HG03558 (cell line): Measurements from ENCODE around the gene OBSCN.

ENCODE experiments used
- ATAC-seq: cut with Tn5 transposase; IDR thresholded peaks from one replicate; pipeline ENCODE4 v1.9.1; 2021; ENCODE audit warnings: moderate number of reproducible peaks; ENCODE audit not compliant: unreplicated experiment; ENCODE audit errors: extremely low read depth

The OBSCN gene

DNA sequence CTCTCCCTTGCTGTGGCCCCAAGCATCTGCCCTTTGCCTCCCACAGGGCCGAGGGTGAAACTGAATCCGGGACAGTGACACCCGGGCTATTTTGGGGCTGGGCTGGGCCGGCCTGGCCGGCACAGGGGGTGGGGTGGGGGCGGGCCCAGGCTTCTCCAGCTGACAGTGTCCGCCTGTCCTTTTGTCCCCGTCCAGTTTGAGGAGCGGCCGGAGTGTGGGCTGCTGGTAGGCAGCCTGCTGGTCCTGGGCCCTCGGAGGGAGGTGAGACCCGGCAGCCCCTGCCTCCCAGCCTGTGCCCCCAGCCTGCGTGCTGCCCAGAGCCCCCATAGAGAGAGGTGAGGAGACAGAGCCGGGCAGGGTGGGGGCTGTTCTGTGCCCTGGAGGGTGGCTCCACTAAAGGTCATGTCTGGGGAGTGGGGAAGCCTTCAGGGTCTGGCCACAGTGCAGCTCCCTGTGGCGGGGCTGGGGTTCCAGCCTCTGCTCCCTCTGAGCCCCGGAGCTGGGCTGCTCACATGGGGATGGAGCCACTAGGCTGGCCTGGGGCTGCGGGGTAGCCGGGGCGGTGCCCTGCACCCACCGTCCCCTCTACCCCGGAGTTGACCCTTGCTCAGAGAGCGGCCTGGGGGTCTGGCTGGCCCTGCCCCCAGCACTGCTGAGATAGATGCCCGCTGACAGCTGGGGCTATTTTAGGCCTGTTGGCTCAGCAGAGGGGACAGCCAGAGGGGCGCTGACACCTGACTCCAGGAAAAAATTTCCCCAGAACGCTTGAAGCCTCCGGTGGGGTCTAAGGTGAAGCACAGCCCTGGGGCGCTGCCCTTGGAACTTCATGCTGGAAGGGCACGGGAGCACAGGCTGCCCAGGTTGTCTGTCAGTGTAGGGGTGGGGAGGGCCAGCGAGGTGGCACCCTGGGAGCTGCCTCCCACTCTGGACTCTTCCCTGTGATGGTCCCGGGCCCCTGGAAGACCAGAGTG, at the start of gene OBSCN:
Gene OBSCN, plus strand, starts transcription at position 194 of the 971 bp plus-strand sequence. CDS start 3,740 bp downstream, outside the sequence.
- ATAC-seq = no peak

- no peak for ATAC-seq
Observed at GRCh38 chr1:228158151-228159007, 49.5 kb upstream of the OBSCN start.

DNA sequence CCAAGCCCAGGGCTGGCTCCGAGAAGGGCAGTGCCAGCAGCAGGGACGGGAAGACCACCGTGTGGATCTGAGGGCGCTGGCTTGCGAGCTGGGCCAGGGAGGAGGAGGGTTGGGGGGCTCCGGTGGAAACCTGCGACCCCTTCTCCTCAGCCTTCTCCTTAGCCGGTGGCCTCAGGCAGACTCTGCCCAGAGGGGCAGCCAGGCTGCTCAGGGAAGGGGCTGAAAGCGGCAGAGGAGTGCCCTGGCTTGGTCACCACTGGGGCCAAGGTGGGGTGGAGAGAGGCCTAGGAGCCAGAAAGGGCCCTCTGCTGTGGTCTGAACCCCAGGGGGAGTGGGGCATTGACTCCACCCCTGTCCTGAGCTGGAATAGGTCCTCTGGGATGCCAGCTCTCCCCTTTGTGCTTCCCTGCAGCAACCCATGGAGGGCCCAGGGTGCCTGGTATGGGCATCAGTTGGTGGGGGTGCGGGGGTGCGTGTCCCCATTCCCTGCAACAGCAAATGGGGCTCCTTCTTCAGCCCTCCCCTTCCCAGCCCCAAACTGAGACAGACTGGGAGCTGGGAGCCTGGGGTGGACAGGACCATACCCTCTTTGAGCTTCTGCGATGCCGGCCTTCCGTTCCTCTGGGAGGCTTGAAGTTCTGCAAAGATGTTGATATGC, 48.7 kb upstream of the OBSCN start:
- ATAC-seq = no peak

- ATAC-seq = no peak
Observed at GRCh38 chr1:228160201-228160761, 47.6 kb upstream of the OBSCN start.

DNA sequence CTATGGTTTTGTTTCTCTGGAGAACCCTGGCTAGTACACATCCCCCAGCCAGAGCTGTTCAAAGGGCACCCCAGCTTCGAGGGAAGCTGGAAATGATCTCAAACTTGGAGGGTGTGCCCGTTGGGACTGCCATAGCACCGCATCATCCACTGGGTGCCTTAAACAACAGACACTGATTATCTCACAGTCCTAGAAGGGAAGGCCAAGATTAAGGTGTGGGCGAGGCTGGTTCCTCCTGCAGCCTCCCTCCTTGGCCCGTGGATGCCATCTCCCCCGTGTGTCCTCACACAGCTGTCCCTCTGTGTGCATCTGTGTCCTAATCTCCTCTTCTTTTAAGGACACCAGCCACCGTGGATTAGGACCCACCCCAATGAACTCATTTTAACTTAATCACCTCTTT, 46.5 kb upstream of the OBSCN start:
- no peak for ATAC-seq

GRCh38 chr1:228161866-228162265, 46.0 kb upstream of the OBSCN start:
- no peak for ATAC-seq

GRCh38 chr1:228162286-228163006, 45.4 kb upstream of the OBSCN start:
- ATAC-seq = no peak

- ATAC-seq = no peak
Observed at GRCh38 chr1:228163007-228163753, 44.7 kb upstream of the OBSCN start.

DNA sequence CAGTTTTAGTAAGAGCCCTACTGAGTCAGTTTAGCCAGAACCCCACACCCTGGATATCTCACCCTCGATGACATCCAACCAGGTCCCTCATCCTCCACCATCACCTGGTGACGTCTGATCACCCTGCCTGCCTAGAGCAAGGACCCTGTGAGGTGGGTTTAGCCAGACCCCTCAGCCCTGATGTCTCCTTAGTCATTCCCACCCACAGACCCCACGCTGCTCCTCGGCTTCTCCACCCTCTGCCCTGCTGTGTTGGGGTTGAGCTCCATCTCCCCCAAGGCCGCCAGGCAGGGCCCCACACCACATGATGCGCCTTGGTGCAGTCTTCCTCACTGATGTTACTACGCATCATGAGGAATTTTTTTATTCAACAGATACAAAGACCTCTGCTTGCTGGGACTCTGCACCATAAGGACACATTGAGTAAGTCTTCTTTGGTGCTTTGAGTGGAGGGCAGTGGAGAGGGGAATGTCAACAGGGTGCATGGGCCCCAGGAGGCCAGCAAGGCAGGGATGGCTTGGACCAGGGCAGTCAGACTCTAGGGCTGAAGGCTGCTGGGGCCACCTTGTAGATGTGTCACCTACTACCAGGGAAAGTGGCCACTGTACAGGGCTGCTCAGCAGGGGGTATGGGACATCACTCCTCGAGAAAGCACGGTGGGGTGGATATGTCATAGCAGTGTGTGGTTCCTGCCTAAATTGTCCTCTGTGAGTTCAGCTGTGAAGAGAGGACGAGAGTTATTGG, 43.9 kb upstream of the OBSCN start:
- no peak for ATAC-seq

- no peak for ATAC-seq
Observed at GRCh38 chr1:228164561-228165371, 43.1 kb upstream of the OBSCN start.

DNA sequence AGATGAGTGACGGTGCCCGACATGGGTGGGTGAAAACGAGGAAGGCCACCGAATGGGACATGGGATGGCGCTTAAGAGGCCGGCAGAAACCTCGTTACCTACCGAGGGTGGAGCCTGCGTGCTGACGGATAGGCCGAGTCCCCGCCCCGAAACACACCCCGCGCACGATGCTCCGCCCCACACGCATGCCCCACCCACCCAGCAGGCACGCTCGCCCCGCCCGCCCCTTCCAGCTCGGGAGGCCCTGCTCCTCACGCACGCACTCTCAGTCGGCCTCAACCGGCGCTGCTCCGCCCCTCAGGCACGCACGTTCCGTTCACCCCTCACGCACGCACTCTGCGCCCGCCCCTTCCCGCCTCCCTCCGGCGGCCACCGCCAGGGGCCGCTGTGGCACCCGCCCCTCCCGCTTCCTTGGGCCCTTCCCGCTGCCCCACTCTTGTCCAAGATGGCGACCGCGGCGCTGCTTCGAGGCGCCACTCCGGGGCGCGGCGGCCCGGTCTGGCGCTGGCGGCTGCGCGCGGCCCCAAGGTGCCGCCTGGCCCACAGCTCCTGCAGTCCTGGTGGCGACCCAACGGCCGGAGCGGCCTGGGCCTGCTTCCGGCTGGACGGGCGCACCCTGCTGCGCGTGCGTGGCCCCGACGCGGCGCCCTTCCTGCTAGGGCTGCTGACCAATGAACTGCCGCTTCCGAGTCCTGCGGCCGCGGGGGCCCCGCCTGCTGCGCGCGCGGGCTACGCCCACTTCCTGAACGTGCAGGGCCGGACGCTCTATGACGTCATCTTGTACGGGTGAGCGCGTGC, 42.3 kb upstream of the OBSCN start, which contains the start of gene IBA57:
Gene IBA57, plus strand, starts transcription at position 433 of the 798 bp plus-strand sequence. Its CDS starts 13 bp downstream, at position 446.
- peak; percentile 71 for ATAC-seq

GRCh38 chr1:228166170-228166936, 41.5 kb upstream of the OBSCN start:
- peak; percentile 4 for ATAC-seq

DNA sequence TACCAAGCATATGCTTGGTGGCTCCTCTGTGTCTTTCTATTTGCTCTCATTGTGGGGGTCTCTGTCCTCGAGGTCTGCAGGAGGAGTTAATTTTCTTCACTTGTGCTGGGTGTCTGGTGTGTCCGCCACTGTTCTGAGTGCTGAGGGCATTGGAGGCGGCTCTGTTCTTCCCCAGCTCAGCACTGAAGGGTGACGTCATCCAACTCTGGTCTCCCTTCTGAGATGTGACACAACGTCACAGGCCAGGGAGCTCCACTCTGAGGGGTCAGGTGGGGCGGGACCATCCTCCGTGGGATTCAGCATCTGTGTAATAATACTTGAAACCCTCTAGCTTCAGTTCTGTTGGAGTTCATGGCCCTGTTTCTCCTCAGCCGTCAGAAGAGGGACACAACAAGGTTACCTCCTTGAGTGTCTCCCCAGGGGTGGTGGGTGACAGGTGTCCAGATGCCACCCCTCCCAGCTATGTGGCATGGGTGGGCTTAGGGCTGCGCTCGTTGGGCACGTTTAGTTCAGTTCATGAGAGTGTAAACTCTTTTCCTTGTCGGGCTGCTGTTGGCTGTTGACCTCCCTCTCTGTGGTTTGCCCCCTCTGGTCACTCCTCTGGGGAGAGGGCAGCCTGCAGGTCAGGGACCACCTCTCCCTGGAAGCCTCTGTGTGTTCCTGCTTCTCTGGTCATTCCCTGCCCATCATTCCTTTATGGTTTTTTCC, 39.1 kb upstream of the OBSCN start:
- ATAC-seq = no peak

DNA sequence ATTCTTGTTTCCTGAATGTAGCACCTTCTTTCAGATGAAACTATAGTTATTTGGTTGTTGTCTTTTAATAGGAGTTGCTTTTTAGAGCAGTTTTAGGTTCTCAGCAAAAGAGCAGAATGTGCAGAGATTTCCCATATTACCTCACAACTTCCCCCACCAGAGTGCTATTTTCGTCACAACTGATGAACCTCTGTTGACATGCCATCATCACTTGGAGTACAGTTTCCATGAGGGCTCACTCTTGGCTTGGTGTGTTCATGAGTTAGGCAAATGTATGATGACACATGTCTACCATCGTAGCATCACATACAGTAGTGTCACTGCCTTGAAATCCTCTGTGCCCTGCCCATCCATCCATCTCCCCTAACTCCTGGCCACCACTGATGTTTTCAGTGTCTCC, 38.5 kb upstream of the OBSCN start:
- no peak for ATAC-seq

DNA sequence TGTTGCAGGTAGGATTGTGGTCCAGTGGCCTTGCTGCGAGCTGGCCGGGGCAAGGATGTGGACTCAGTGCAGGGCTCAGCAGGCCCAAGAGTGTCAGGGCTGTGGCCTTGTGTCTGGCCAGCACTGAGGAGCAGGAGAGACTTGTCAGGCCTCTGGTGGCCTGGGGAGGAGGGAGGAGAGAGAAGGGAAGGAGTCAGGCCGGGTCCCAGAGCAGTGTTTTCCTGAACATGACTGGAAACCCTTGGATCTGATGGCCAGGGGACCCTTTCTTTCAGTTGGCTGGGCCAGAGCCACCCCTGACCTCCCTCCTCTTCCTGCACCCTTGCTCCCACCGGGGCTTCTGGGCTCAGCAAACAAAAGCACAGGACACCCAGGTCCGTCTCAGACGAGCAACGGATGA, 37.2 kb upstream of the OBSCN start:
- no peak for ATAC-seq
